ENCODE data around the gene WDFY3. TPM values are rescaled to one million over a fixed set of nuclear protein-coding genes. Genes with fewer than 3 reads are reported as not detected.
"Not testable (repeated sequence)": the region's sequence is repeated elsewhere in the genome, so short reads cannot be mapped to it uniquely, and the experiment has no call there.

Gene WDFY3
- total RNA-seq, 1 experiment from 2014 or later = 39.9 TPM

GRCh38 chr4:84684361-84684760 lies 282.1 kb downstream of the WDFY3 start:
- TF ChIP-seq SRF (IDR thresholded peaks at IDR 0.05; ENCODE audit: low read depth) = no peak
- no peak overlapping the region for H3K4me2 ChIP-seq (ENCODE audit: low read length)
- BruUV-seq (replicated peaks) = no TSS peak
- no peak overlapping the region for H3K27ac ChIP-seq (ENCODE audit: low read depth, low read length)
- intact Hi-C loops (cut with micrococcal nuclease) = no loop called here
- no peaks in the 10 kb centered on the region for H4K20me1 ChIP-seq (ENCODE audit: insufficient read depth)
- DNase-seq (ENCODE audit: low read depth, low spot score) (no peak), ATAC-seq (no peak)
- peaks cover 21 to 30% of the 10 kb centered on the region in 2 experiments for H3K4me1 ChIP-seq (ENCODE audit: control insufficient read depth in 1 of 2, insufficient read depth in 2 of 2, low read length in 2 of 2)
- CTCF ChIA-PET = no interaction called here
- RAD21 ChIA-PET (ENCODE audit: low non-redundant PET in 1 of 2, low total read pairs in 2 of 2, uncharacterized antibody in 2 of 2, unreplicated experiment in 2 of 2) = no interaction called here
- no peaks in the 10 kb centered on the region for H3K27me3 ChIP-seq (ENCODE audit: insufficient read depth, low read length)
- no peaks in the 10 kb centered on the region for H3K9me2 ChIP-seq (ENCODE audit: insufficient read depth)
- POLR2A ChIA-PET = no interaction called here
- H3K9ac ChIP-seq (ENCODE audit: low read length) = no peak overlapping the region
- H2AFZ ChIP-seq (ENCODE audit: low read depth, low read length, poor library complexity, severe bottlenecking) = no peak overlapping the region
- H3K79me2 ChIP-seq (ENCODE audit: insufficient read depth, low read length) = no peaks in the 10 kb centered on the region
- no peaks in the 10 kb centered on the region for H3K9me3 ChIP-seq (ENCODE audit: control insufficient read depth in 1 of 2, insufficient read depth in 1 of 2, low read depth in 1 of 2, low read length in 2 of 2)
- no peak overlapping the region for H3K4me3 ChIP-seq (replicated peaks in 1 of 2; ENCODE audit: low read depth in 1 of 2, low read length in 2 of 2)
- no peaks in the 10 kb centered on the region; a peak in 1 of 4 replicates for H3K36me3 ChIP-seq (ENCODE audit: control insufficient read depth in 1 of 2, insufficient read depth in 2 of 2, low read length in 2 of 2)

GRCh38 chr4:84683064-84683850 lies 283.2 kb downstream of the WDFY3 start:
- Histone ChIP-seq H3K9me3 (ENCODE audit: control insufficient read depth in 1 of 2, insufficient read depth in 1 of 2, low read depth in 1 of 2, low read length in 2 of 2) (no peaks in the 10 kb centered on the region), H4K20me1 (ENCODE audit: insufficient read depth) (no peaks in the 10 kb centered on the region), H3K27me3 (ENCODE audit: insufficient read depth, low read length) (no peaks in the 10 kb centered on the region), H3K4me1 (ENCODE audit: control insufficient read depth in 1 of 2, insufficient read depth in 2 of 2, low read length in 2 of 2) (peaks cover 21 to 30% of the 10 kb centered on the region in 2 experiments), H3K79me2 (ENCODE audit: insufficient read depth, low read length) (no peaks in the 10 kb centered on the region), H2AFZ (ENCODE audit: low read depth, low read length, poor library complexity, severe bottlenecking) (no peak overlapping the region), H3K9ac (ENCODE audit: low read length) (no peak overlapping the region), H3K27ac (ENCODE audit: low read depth, low read length) (no peak overlapping the region), H3K9me2 (ENCODE audit: insufficient read depth) (no peaks in the 10 kb centered on the region), H3K4me3 (replicated peaks in 1 of 2; ENCODE audit: low read depth in 1 of 2, low read length in 2 of 2) (no peak overlapping the region), H3K36me3 (ENCODE audit: control insufficient read depth in 1 of 2, insufficient read depth in 2 of 2, low read length in 2 of 2) (no peaks in the 10 kb centered on the region; a peak in 1 of 4 replicates), H3K4me2 (ENCODE audit: low read length) (no peak overlapping the region)
- CTCF ChIA-PET = no interaction called here
- intact Hi-C loops (cut with micrococcal nuclease) = no loop called here
- no TSS peak for BruUV-seq (replicated peaks)
- DNase-seq (ENCODE audit: low read depth, low spot score) (no peak), ATAC-seq (no peak)
- RAD21 ChIA-PET (ENCODE audit: low non-redundant PET in 1 of 2, low total read pairs in 2 of 2, uncharacterized antibody in 2 of 2, unreplicated experiment in 2 of 2) = no interaction called here
- no peak for TF ChIP-seq ZBTB33 (IDR thresholded peaks at IDR 0.05; ENCODE audit: extremely low read depth, insufficient replicate concordance, low read length)
- TF ChIP-seq SRF (IDR thresholded peaks at IDR 0.05; ENCODE audit: low read depth) = no peak
- no peak for TF ChIP-seq ATF3 (IDR thresholded peaks at IDR 0.05)
- POLR2A ChIA-PET = no interaction called here

GRCh38 chr4:84682661-84683060 lies 283.8 kb downstream of the WDFY3 start:
- not testable (repeated sequence) for ATAC-seq

More at GRCh38 chr4:84682661-84683060, 283.8 kb downstream of the WDFY3 start:
- CTCF ChIA-PET; intact Hi-C loops (cut with micrococcal nuclease); H3K79me2 ChIP-seq (ENCODE audit: insufficient read depth, low read length); H3K27ac ChIP-seq (ENCODE audit: low read depth, low read length); H2AFZ ChIP-seq (ENCODE audit: low read depth, low read length, poor library complexity, severe bottlenecking); RAD21 ChIA-PET (ENCODE audit: low non-redundant PET in 1 of 2, low total read pairs in 2 of 2, uncharacterized antibody in 2 of 2, unreplicated experiment in 2 of 2); H3K27me3 ChIP-seq (ENCODE audit: insufficient read depth, low read length); H3K9ac ChIP-seq (ENCODE audit: low read length); DNase-seq (ENCODE audit: low read depth, low spot score); BruUV-seq (replicated peaks); H4K20me1 ChIP-seq (ENCODE audit: insufficient read depth); H3K36me3 ChIP-seq (ENCODE audit: control insufficient read depth in 1 of 2, insufficient read depth in 2 of 2, low read length in 2 of 2); H3K4me3 ChIP-seq (replicated peaks in 1 of 2; ENCODE audit: low read depth in 1 of 2, low read length in 2 of 2); H3K9me3 ChIP-seq (ENCODE audit: control insufficient read depth in 1 of 2, insufficient read depth in 1 of 2, low read depth in 1 of 2, low read length in 2 of 2); H3K9me2 ChIP-seq (ENCODE audit: insufficient read depth): not testable (repeated sequence)
- Histone ChIP-seq H3K4me2 (ENCODE audit: low read length) (peak overlapping the region; percentile 68), H3K4me1 (ENCODE audit: control insufficient read depth in 1 of 2, insufficient read depth in 2 of 2, low read length in 2 of 2) (peaks cover 21 to 30% of the 10 kb centered on the region in 2 experiments)
- POLR2A ChIA-PET = interaction anchor here (1.5 kb wide), 1 partner anchor 8 kb away, joined by 5 read pairs; no protein-coding TSS in a partner anchor

Measured in HCT116 (cell line).